K562 (cell line): ENCODE measurements around the gene ARL2. TPM values are rescaled to one million over a fixed set of nuclear protein-coding genes. Genes with fewer than 3 reads are reported as not detected.

Source experiments
- BRCA1 ChIP-seq, 2 experiments: fragments of 450-650 bp in 1 of 2; sonication (generic) in 1 of 2; formaldehyde crosslinking in 1 of 2; IDR thresholded peaks; 2 replicates each; pipeline versions ENCODE4 v1.5.0 to v1.6.1; 2017 to 2020; ENCODE audit warnings: mild to moderate bottlenecking in 1 of 2, missing genetic modification reagents in 1 of 2
- CREB1 ChIP-seq, 2 experiments: sonication (generic) in 1 of 2; formaldehyde crosslinking in 1 of 2; IDR thresholded peaks; 2 replicates each; pipeline versions ENCODE4 v1.6.1 to v1.8.0; 2012 to 2022; ENCODE audit warnings: inconsistent platforms in 1 of 2, mild to moderate bottlenecking in 1 of 2, missing genetic modification reagents in 1 of 2, moderate library complexity in 1 of 2
- FOXA1 ChIP-seq: fragments of 450-650 bp; IDR thresholded peaks from 2 replicates; pipeline ENCODE4 v1.6.1; 2016; ENCODE audit warnings: mild to moderate bottlenecking, borderline replicate concordance
- HDAC1 ChIP-seq, 2 experiments: fragments of 450-650 bp; IDR thresholded peaks; 2 replicates each; pipeline ENCODE4 v1.6.1; 2016 to 2017; ENCODE audit warnings: inconsistent platforms in 1 of 2, mild to moderate bottlenecking in 1 of 2, moderate library complexity in 1 of 2
- HEY1 ChIP-seq: fragments of 250-450 bp; sonication (Bioruptor Pico); IDR thresholded peaks from 2 replicates; pipeline ENCODE4 v1.5.0; 2020; ENCODE audit warnings: mild to moderate bottlenecking, moderate library complexity, borderline replicate concordance
- ILK ChIP-seq: fragments of 450-650 bp; IDR thresholded peaks from 2 replicates; pipeline ENCODE4 v1.6.1; 2016; ENCODE audit warnings: missing genetic modification characterization, low read depth, mild to moderate bottlenecking, missing compliant biosample characterization, moderate library complexity, borderline replicate concordance
- MCM7 ChIP-seq, 2 experiments: fragments of 450-650 bp; IDR thresholded peaks; 2 replicates each; pipeline ENCODE4 v1.6.1; 2016 to 2018
- NCOA1 ChIP-seq: fragments of 450-650 bp; IDR thresholded peaks from 2 replicates; pipeline ENCODE4 v1.6.1; 2016; ENCODE audit warnings: low read depth
- NRF1 ChIP-seq, 2 experiments: fragments of 450-650 bp; IDR thresholded peaks in 1 of 2; conservative IDR thresholded peaks in 1 of 2; 2 replicates each; pipeline ENCODE4 v1.6.1; 2014; ENCODE audit warnings: mild to moderate bottlenecking in 2 of 2
- NUFIP1 ChIP-seq: fragments of 450-650 bp; IDR thresholded peaks from 2 replicates; pipeline ENCODE4 v1.6.1; 2018; ENCODE audit not compliant: partially characterized antibody
- POLR3G ChIP-seq: IDR thresholded peaks from 2 replicates; pipeline ENCODE4 v1.6.1; 2011; ENCODE audit not compliant: insufficient read length, insufficient replicate concordance; ENCODE audit errors: extremely low read depth
- RAD21 ChIP-seq, 2 experiments: fragments of 250-450 bp in 1 of 2; fragments of 450-650 bp in 1 of 2; sonication (Bioruptor Pico) in 1 of 2; formaldehyde crosslinking in 1 of 2; IDR thresholded peaks in 1 of 2; conservative IDR thresholded peaks in 1 of 2; 2 replicates each; pipeline versions ENCODE4 v1.4.0 to v1.8.0; 2020 to 2022; ENCODE audit warnings: mild to moderate bottlenecking in 2 of 2, moderate library complexity in 1 of 2
- RB1 ChIP-seq: fragments of 450-650 bp; IDR thresholded peaks from 2 replicates; pipeline ENCODE4 v1.6.1; 2017; ENCODE audit warnings: low read depth, mild to moderate bottlenecking
- RHOXF2B ChIP-seq: fragments of 250-450 bp; sonication (Bioruptor Pico); conservative IDR thresholded peaks from 2 replicates; pipeline ENCODE4 v1.5.1; 2021
- SMAD3 ChIP-seq: fragments of 450-650 bp; formaldehyde crosslinking; conservative IDR thresholded peaks from 2 replicates; pipeline ENCODE4 v1.4.0; 2020; ENCODE audit warnings: mild to moderate bottlenecking
- SNIP1 ChIP-seq: fragments of 450-650 bp; IDR thresholded peaks from 2 replicates; pipeline ENCODE4 v1.7.1; 2017; ENCODE audit warnings: low read depth, mild to moderate bottlenecking
- TEAD4 ChIP-seq, 2 experiments: sonication (generic) in 1 of 2; formaldehyde crosslinking in 1 of 2; IDR thresholded peaks; 2 replicates each; pipeline versions ENCODE4 v1.6.1 to v1.8.0; 2012 to 2022; ENCODE audit warnings: borderline replicate concordance in 1 of 2, inconsistent platforms in 1 of 2, low read length in 1 of 2, mild to moderate bottlenecking in 1 of 2, missing genetic modification reagents in 1 of 2
- USF1 ChIP-seq: sonication (generic); formaldehyde crosslinking; IDR thresholded peaks from 2 replicates; pipeline ENCODE4 v1.9.0; 2022; ENCODE audit warnings: mild to moderate bottlenecking, missing genetic modification reagents
- VEZF1 ChIP-seq: fragments of 200-800 bp; sonication (Bioruptor generic); IDR thresholded peaks from 2 replicates; pipeline ENCODE4 v1.6.1; 2017; ENCODE audit warnings: missing genetic modification characterization, missing compliant biosample characterization
- ZBTB49 ChIP-seq: sonication (generic); formaldehyde crosslinking; IDR thresholded peaks from 2 replicates; pipeline ENCODE4 v1.8.0; 2022; ENCODE audit warnings: missing genetic modification reagents, mild to moderate bottlenecking, borderline replicate concordance
- ZNF57 ChIP-seq: fragments of 450-650 bp; formaldehyde crosslinking; IDR thresholded peaks from 2 replicates; pipeline ENCODE4 v1.4.0; 2020; ENCODE audit warnings: mild to moderate bottlenecking, moderate library complexity
- ZNF695 ChIP-seq: fragments of 450-650 bp; formaldehyde crosslinking; IDR thresholded peaks from 2 replicates; pipeline ENCODE4 v1.4.0; 2020; ENCODE audit warnings: mild to moderate bottlenecking, moderate library complexity
- polyA plus RNA-seq, 8 experiments: library from polyadenylated mRNA; depleted of rRNA in 4 of 8; stranded (reverse) in 5 of 8; unstranded in 3 of 8; fragments of >200 nt; fragmentation: Nextera tagmentation in 2 of 8; fragmentation: Illumina TruSeq in 1 of 8; extraction: Ambion mirVana in 2 of 8; extraction: Trizol in 1 of 8; gene quantifications; 2 replicates each; pipeline versions ENCODE4 v1.2.1 to v1.2.3, GENCODE V29; 2011 to 2014; ENCODE audit warnings: inconsistent platforms in 1 of 8, missing spikeins in 1 of 8
- total RNA-seq, 7 experiments: library from RNA; depleted of rRNA in 6 of 7; stranded (reverse); fragments of >200 nt in 6 of 7; fragmentation: Illumina TruSeq in 2 of 7; extraction: Trizol in 2 of 7; gene quantifications; 2 replicates each; pipeline versions ENCODE4 v1.2.1 to v1.2.3, GENCODE V29; 2011 to 2021; ENCODE audit warnings: low replicate concordance in 1 of 7

Gene ARL2
- total and polyA plus RNA-seq, 9 of the 15 experiments (the other 6 are each of a cell fraction or from before 2014, with no cell fraction given) = 5.7 to 154 (median 92.2) TPM

GRCh38 chr11:65013888-65014725 is at the start of gene ARL2 (continued):
- TF ChIP-seq TEAD4 (IDR thresholded peaks at IDR 0.05; ENCODE audit: low read length) = no peak
- peak; percentile 99 for TF ChIP-seq TEAD4 (CRISPR knock-in tag; IDR thresholded peaks at IDR 0.05; ENCODE audit: borderline replicate concordance)
- TF ChIP-seq RHOXF2B = no peak
- no peak for TF ChIP-seq ZNF57 (CRISPR knock-in tag)
- TF ChIP-seq SNIP1 = no peak
- no peak for TF ChIP-seq POLR3G
- peak; percentile 64 for TF ChIP-seq RB1
- TF ChIP-seq ILK (tag) = no peak
- TF ChIP-seq RAD21 (CRISPR knock-in tag; conservative IDR thresholded peaks at IDR 0.05 in 1 of 2, IDR thresholded peaks at IDR 0.05 in 1 of 2) = peak in 1 of 2 experiments; percentile 34; a peak in 2 of 4 replicates
- TF ChIP-seq ZBTB49 (CRISPR knock-in tag) = peak; percentile 68; the same call in 1 of the 2 replicates
- TF ChIP-seq USF1 (CRISPR knock-in tag) = peak; percentile 99
- TF ChIP-seq ZNF695 (CRISPR knock-in tag) = no peak
- TF ChIP-seq NCOA1 = peak; percentile 67; the same call in 1 of the 2 replicates
- no peak for TF ChIP-seq BRCA1 (IDR thresholded peaks at IDR 0.05)
- TF ChIP-seq BRCA1 (CRISPR knock-in tag; IDR thresholded peaks at IDR 0.05) = no peak
- TF ChIP-seq HDAC1 (IDR thresholded peaks at IDR 0.05) = peak; percentile 47 to 62; a peak in 3 of 4 replicates
- TF ChIP-seq NUFIP1 = no peak
- TF ChIP-seq CREB1 (IDR thresholded peaks at IDR 0.05) = no peak; the same call in 1 of the 2 replicates
- peak; percentile 89 for TF ChIP-seq CREB1 (CRISPR knock-in tag; IDR thresholded peaks at IDR 0.05)
- TF ChIP-seq HEY1 (CRISPR knock-in tag) = no peak
- no peak for TF ChIP-seq MCM7 (IDR thresholded peaks at IDR 0.05)
- TF ChIP-seq SMAD3 = 0 out of 2 replicates have a peak, but pooled peaks have one; percentile 11
- no peak for TF ChIP-seq FOXA1
- TF ChIP-seq NRF1 (conservative IDR thresholded peaks at IDR 0.05 in 1 of 2, IDR thresholded peaks at IDR 0.05 in 1 of 2) = peak; percentile 87 to 89
- TF ChIP-seq VEZF1 (CRISPR knock-in tag) = peak; percentile 69
